ENCODE measurements around the gene DIAPH2. TPM values are rescaled to one million over a fixed set of nuclear protein-coding genes. Genes with fewer than 3 reads are reported as not detected.

DIAPH2 gene
- total and polyA plus RNA-seq, 2 experiments from 2014 or later = 16.2 to 56.6 TPM

- Mint-ChIP-seq H3K27me3 (ENCODE audit: insufficient read depth, low read depth, poor library complexity) (no peaks in the 10 kb centered on the region), H3K4me1 (peaks cover 2% of the 10 kb centered on the region; the same call in 2 of the 3 replicates), H3K4me3 (no peak overlapping the region), H3K9me3 (no peaks in the 10 kb centered on the region), H3K27ac (no peak overlapping the region), H3K36me3 (ENCODE audit: low read depth) (no peaks in the 10 kb centered on the region)
- H3K27ac ChIP-seq (ENCODE audit: low read depth) = no peak overlapping the region
- H3K4me3 ChIP-seq = no peak overlapping the region
- TF ChIP-seq EZH2 (IDR thresholded peaks at IDR 0.05; ENCODE audit: low read depth, unreplicated experiment) (no peak), JUNB (IDR thresholded peaks at IDR 0.05; ENCODE audit: unreplicated experiment) (no peak), POLR2AphosphoS5 (IDR thresholded peaks at IDR 0.05; ENCODE audit: low read depth) (no peak), ZNF114 (CRISPR knock-in tag; IDR thresholded peaks at IDR 0.05) (no peak), ETS1 (IDR thresholded peaks at IDR 0.05) (no peak), CREB1 (CRISPR knock-in tag; IDR thresholded peaks at IDR 0.05; ENCODE audit: low read depth) (no peak), REST (IDR thresholded peaks at IDR 0.05; ENCODE audit: unreplicated experiment) (no peak), STAT1 (IDR thresholded peaks at IDR 0.05; ENCODE audit: unreplicated experiment) (no peak), NANOG (IDR thresholded peaks at IDR 0.05; ENCODE audit: borderline replicate concordance) (no peak), EZH2phosphoT487 (IDR thresholded peaks at IDR 0.05; ENCODE audit: unreplicated experiment) (no peak), ZNF462 (CRISPR knock-in tag; IDR thresholded peaks at IDR 0.05) (no peak)
- H3F3A ChIP-seq (replicated peaks; ENCODE audit: low read depth) = no peaks in the 10 kb centered on the region
- DNase-seq (ENCODE audit: low spot score) = no peak
- H3K4me2 ChIP-seq = no peak overlapping the region
- no peak for ATAC-seq
- H3K36me3 ChIP-seq (ENCODE audit: insufficient read depth) = no peaks in the 10 kb centered on the region
- H3K79me2 ChIP-seq (replicated peaks; ENCODE audit: insufficient read depth) = no peaks in the 10 kb centered on the region
- no peaks in the 10 kb centered on the region for H4K20me1 ChIP-seq (replicated peaks; ENCODE audit: insufficient read depth)
- no peaks in the 10 kb centered on the region for H3K9me2 ChIP-seq (ENCODE audit: insufficient read depth)
- H3K27me3 ChIP-seq (ENCODE audit: insufficient read depth) = no peaks in the 10 kb centered on the region
- H2AFZ ChIP-seq = no peak overlapping the region
- no peaks in the 10 kb centered on the region for H3K4me1 ChIP-seq (ENCODE audit: insufficient read depth)
Measured at GRCh38 chrX:96984538-96984937, 299.9 kb downstream of the DIAPH2 start.

Measured in GM23338 (cell line).